Suppressor macrophage treated with lipopolysaccharide for 1 hour (primary cell): ENCODE measurements around the gene TRIM43B.
"Not testable (repeated sequence)": the region's sequence is repeated elsewhere in the genome, so short reads cannot be mapped to it uniquely, and the experiment has no call there.

Experiments used
- DNase-seq, 3 donors: peaks; one replicate each; pipeline ENCODE4 v3.0.0-alpha.2; 2020 to 2022

TRIM43B gene

GRCh38 chr2:95484654-95485053 lies at the start of gene TRIM43B:
TSS of gene TRIM43B (minus strand) at chr2:95484754. CDS start at chr2:95482714, 2,040 bp downstream.
- DNase-seq = not testable (repeated sequence)

GRCh38 chr2:95531254-95531771 lies 46.8 kb upstream of the TRIM43B start:
- DNase-seq = no peak

GRCh38 chr2:95530734-95531133 lies 46.2 kb upstream of the TRIM43B start:
- no peak for DNase-seq

GRCh38 chr2:95526360-95527341 lies 42.1 kb upstream of the TRIM43B start:
- DNase-seq = peak; percentile 45 to 63 (median 60)

GRCh38 chr2:95525294-95526035 lies 40.9 kb upstream of the TRIM43B start:
- DNase-seq = no peak

GRCh38 chr2:95524195-95524594 lies 39.6 kb upstream of the TRIM43B start:
- no peak for DNase-seq

- no peak for DNase-seq
Observed at GRCh38 chr2:95514718-95515117, 30.2 kb upstream of the TRIM43B start.

- DNase-seq = not testable (repeated sequence)
Observed at GRCh38 chr2:95514226-95514625, 29.7 kb upstream of the TRIM43B start.

- no peak for DNase-seq
Observed at GRCh38 chr2:95509408-95509807, 24.9 kb upstream of the TRIM43B start.

GRCh38 chr2:95505222-95505621 lies 20.7 kb upstream of the TRIM43B start:
- DNase-seq = no peak

- DNase-seq = no peak
Observed at GRCh38 chr2:95500854-95501253, 16.3 kb upstream of the TRIM43B start.

GRCh38 chr2:95492076-95492475 lies 7.5 kb upstream of the TRIM43B start:
- not testable (repeated sequence) for DNase-seq

GRCh38 chr2:95475025-95475424 lies 9.5 kb downstream of the TRIM43B start:
- DNase-seq = not testable (repeated sequence)

- DNase-seq = not testable (repeated sequence)
Observed at GRCh38 chr2:95467984-95468383, 16.6 kb downstream of the TRIM43B start.

GRCh38 chr2:95466572-95466971 lies 18.0 kb downstream of the TRIM43B start:
- DNase-seq = not testable (repeated sequence)

GRCh38 chr2:95463292-95463691 lies 21.3 kb downstream of the TRIM43B start:
- DNase-seq = not testable (repeated sequence)

GRCh38 chr2:95445317-95445716 lies 39.2 kb downstream of the TRIM43B start:
- not testable (repeated sequence) for DNase-seq

- DNase-seq = not testable (repeated sequence)
Observed at GRCh38 chr2:95442474-95443099, 42.0 kb downstream of the TRIM43B start.

- DNase-seq = not testable (repeated sequence)
Observed at GRCh38 chr2:95435872-95436209, 48.7 kb downstream of the TRIM43B start.

GRCh38 chr2:95435162-95435871 lies 49.2 kb downstream of the TRIM43B start:
- not testable (repeated sequence) for DNase-seq

GRCh38 chr2:95434507-95435076 lies 50.0 kb downstream of the TRIM43B start:
- not testable (repeated sequence) for DNase-seq

GRCh38 chr2:95433973-95434372 lies 50.6 kb downstream of the TRIM43B start:
- not testable (repeated sequence) for DNase-seq
